Measurements from ENCODE around the gene AMER3.

AMER3 gene

GRCh38 chr2:130764035-130764820 lies 8.9 kb downstream of the AMER3 start:
- Histone ChIP-seq H3K4ac (ENCODE audit: low read depth in 1 of 2, low read length in 2 of 2) (no peak overlapping the region), H3K27ac (ENCODE audit: low read length, poor library complexity, severe bottlenecking) (no peak overlapping the region), H3K18ac (ENCODE audit: low read depth in 1 of 2, low read length in 2 of 2) (no peak overlapping the region), H2BK5ac (ENCODE audit: low read depth, low read length, poor library complexity, severe bottlenecking) (no peak overlapping the region), H2BK120ac (ENCODE audit: low read depth, low read length) (no peak overlapping the region), H3K36me3 (ENCODE audit: control insufficient read depth in 1 of 2, insufficient read depth in 2 of 2, low read depth in 1 of 2, low read length in 2 of 2) (no peaks in the 10 kb centered on the region), H3K4me1 (ENCODE audit: control insufficient read depth, insufficient read depth, low read depth, low read length) (peaks cover 1% of the 10 kb centered on the region), H2BK15ac (ENCODE audit: low read depth, poor library complexity, severe bottlenecking) (no peak overlapping the region), H2BK12ac (ENCODE audit: low read length in 2 of 2) (no peak overlapping the region), H3K4me2 (ENCODE audit: low read length, poor library complexity, severe bottlenecking) (no peak overlapping the region), H2AFZ (ENCODE audit: low read depth, low read length) (no peak overlapping the region), H4K91ac (ENCODE audit: low read length) (no peak overlapping the region), H4K8ac (ENCODE audit: low read length) (no peak overlapping the region), H3K9me3 (ENCODE audit: control insufficient read depth, low read length) (no peaks in the 10 kb centered on the region), H3K4me3 (ENCODE audit: insufficient read depth in 1 of 2, low read depth in 1 of 2, low read length in 2 of 2) (no peak overlapping the region), H3K14ac (ENCODE audit: low read length in 2 of 2) (no peak overlapping the region), H3K79me1 (replicated peaks; ENCODE audit: low read length, poor library complexity, severe bottlenecking) (no peaks in the 10 kb centered on the region), H3K9ac (ENCODE audit: low read length) (no peak overlapping the region), H3K27me3 (ENCODE audit: control insufficient read depth in 1 of 2, insufficient read depth in 1 of 2, low read length in 2 of 2) (peaks cover 0 to 17% of the 10 kb centered on the region in 2 experiments), H3K23ac (ENCODE audit: low read length in 2 of 2) (no peak overlapping the region), H2AK5ac (ENCODE audit: low read length, severe bottlenecking) (no peak overlapping the region)
- DNase-seq: no peak
- 79% methylated on average over 15 of the region's 15 CpGs for WGBS

GRCh38 chr2:130764821-130765115 lies 9.4 kb downstream of the AMER3 start:
- no peak overlapping the region for H2BK120ac ChIP-seq (ENCODE audit: low read depth, low read length)
- WGBS: 93% methylated on average over 3 of the region's 5 CpGs
- no peak for DNase-seq
- H3K27me3 ChIP-seq (ENCODE audit: control insufficient read depth in 1 of 2, insufficient read depth in 1 of 2, low read length in 2 of 2): peaks cover 0 to 21% of the 10 kb centered on the region in 2 experiments
- H3K4me1 ChIP-seq (ENCODE audit: control insufficient read depth, insufficient read depth, low read depth, low read length): peaks cover 1% of the 10 kb centered on the region
- H3K14ac ChIP-seq (ENCODE audit: low read length in 2 of 2): no peak overlapping the region
- no peaks in the 10 kb centered on the region for H3K36me3 ChIP-seq (ENCODE audit: control insufficient read depth in 1 of 2, insufficient read depth in 2 of 2, low read depth in 1 of 2, low read length in 2 of 2)
- no peak overlapping the region for H2AK5ac ChIP-seq (ENCODE audit: low read length, severe bottlenecking)
- no peak overlapping the region for H3K4me2 ChIP-seq (ENCODE audit: low read length, poor library complexity, severe bottlenecking)
- no peak overlapping the region for H2BK12ac ChIP-seq (ENCODE audit: low read length in 2 of 2)
- H4K8ac ChIP-seq (ENCODE audit: low read length): no peak overlapping the region
- no peak overlapping the region for H3K27ac ChIP-seq (ENCODE audit: low read length, poor library complexity, severe bottlenecking)
- no peak overlapping the region for H2BK5ac ChIP-seq (ENCODE audit: low read depth, low read length, poor library complexity, severe bottlenecking)
- H2BK15ac ChIP-seq (ENCODE audit: low read depth, poor library complexity, severe bottlenecking): no peak overlapping the region
- no peaks in the 10 kb centered on the region for H3K79me1 ChIP-seq (replicated peaks; ENCODE audit: low read length, poor library complexity, severe bottlenecking)
- no peak overlapping the region for H4K91ac ChIP-seq (ENCODE audit: low read length)
- no peak overlapping the region for H3K23ac ChIP-seq (ENCODE audit: low read length in 2 of 2)
- H3K4me3 ChIP-seq (ENCODE audit: insufficient read depth in 1 of 2, low read depth in 1 of 2, low read length in 2 of 2): no peak overlapping the region
- no peak overlapping the region for H3K9ac ChIP-seq (ENCODE audit: low read length)
- no peak overlapping the region for H3K4ac ChIP-seq (ENCODE audit: low read depth in 1 of 2, low read length in 2 of 2)
- no peak overlapping the region for H2AFZ ChIP-seq (ENCODE audit: low read depth, low read length)
- no peaks in the 10 kb centered on the region for H3K9me3 ChIP-seq (ENCODE audit: control insufficient read depth, low read length)
- no peak overlapping the region for H3K18ac ChIP-seq (ENCODE audit: low read depth in 1 of 2, low read length in 2 of 2)

GRCh38 chr2:130765464-130765863 lies 10.1 kb downstream of the AMER3 start:
- Histone ChIP-seq H2BK120ac (ENCODE audit: low read depth, low read length) (no peak overlapping the region), H3K4me1 (ENCODE audit: control insufficient read depth, insufficient read depth, low read depth, low read length) (no peaks in the 10 kb centered on the region), H3K9ac (ENCODE audit: low read length) (no peak overlapping the region), H3K4me2 (ENCODE audit: low read length, poor library complexity, severe bottlenecking) (no peak overlapping the region), H2BK15ac (ENCODE audit: low read depth, poor library complexity, severe bottlenecking) (no peak overlapping the region), H2AK5ac (ENCODE audit: low read length, severe bottlenecking) (no peak overlapping the region), H3K27ac (ENCODE audit: low read length, poor library complexity, severe bottlenecking) (no peak overlapping the region), H3K4ac (ENCODE audit: low read depth in 1 of 2, low read length in 2 of 2) (no peak overlapping the region), H3K36me3 (ENCODE audit: control insufficient read depth in 1 of 2, insufficient read depth in 2 of 2, low read depth in 1 of 2, low read length in 2 of 2) (no peaks in the 10 kb centered on the region), H2AFZ (ENCODE audit: low read depth, low read length) (no peak overlapping the region), H3K23ac (ENCODE audit: low read length in 2 of 2) (no peak overlapping the region), H2BK5ac (ENCODE audit: low read depth, low read length, poor library complexity, severe bottlenecking) (no peak overlapping the region), H3K79me1 (replicated peaks; ENCODE audit: low read length, poor library complexity, severe bottlenecking) (no peaks in the 10 kb centered on the region), H4K8ac (ENCODE audit: low read length) (no peak overlapping the region), H3K27me3 (ENCODE audit: control insufficient read depth in 1 of 2, insufficient read depth in 1 of 2, low read length in 2 of 2) (peaks cover 0 to 19% of the 10 kb centered on the region in 2 experiments), H3K18ac (ENCODE audit: low read depth in 1 of 2, low read length in 2 of 2) (no peak overlapping the region), H2BK12ac (ENCODE audit: low read length in 2 of 2) (no peak overlapping the region), H3K14ac (ENCODE audit: low read length in 2 of 2) (no peak overlapping the region), H3K4me3 (ENCODE audit: insufficient read depth in 1 of 2, low read depth in 1 of 2, low read length in 2 of 2) (no peak overlapping the region), H4K91ac (ENCODE audit: low read length) (no peak overlapping the region), H3K9me3 (ENCODE audit: control insufficient read depth, low read length) (no peaks in the 10 kb centered on the region)
- WGBS: 78% methylated on average over 6 of the region's 6 CpGs
- DNase-seq: no peak

GRCh38 chr2:130766037-130766436 lies 10.7 kb downstream of the AMER3 start:
- no peak overlapping the region for H3K4ac ChIP-seq (ENCODE audit: low read depth in 1 of 2, low read length in 2 of 2)
- no peak overlapping the region for H3K23ac ChIP-seq (ENCODE audit: low read length in 2 of 2)
- no peak overlapping the region for H2BK5ac ChIP-seq (ENCODE audit: low read depth, low read length, poor library complexity, severe bottlenecking)
- no peaks in the 10 kb centered on the region for H3K36me3 ChIP-seq (ENCODE audit: control insufficient read depth in 1 of 2, insufficient read depth in 2 of 2, low read depth in 1 of 2, low read length in 2 of 2)
- H3K4me2 ChIP-seq (ENCODE audit: low read length, poor library complexity, severe bottlenecking): no peak overlapping the region
- DNase-seq: no peak
- no peak overlapping the region for H3K18ac ChIP-seq (ENCODE audit: low read depth in 1 of 2, low read length in 2 of 2)
- H4K91ac ChIP-seq (ENCODE audit: low read length): no peak overlapping the region
- no peak overlapping the region for H2AFZ ChIP-seq (ENCODE audit: low read depth, low read length)
- H2BK15ac ChIP-seq (ENCODE audit: low read depth, poor library complexity, severe bottlenecking): no peak overlapping the region
- H3K79me1 ChIP-seq (replicated peaks; ENCODE audit: low read length, poor library complexity, severe bottlenecking): no peaks in the 10 kb centered on the region
- H2AK5ac ChIP-seq (ENCODE audit: low read length, severe bottlenecking): no peak overlapping the region
- no peak overlapping the region for H3K27ac ChIP-seq (ENCODE audit: low read length, poor library complexity, severe bottlenecking)
- H3K27me3 ChIP-seq (ENCODE audit: control insufficient read depth in 1 of 2, insufficient read depth in 1 of 2, low read length in 2 of 2): peaks cover 0 to 16% of the 10 kb centered on the region in 2 experiments
- H2BK120ac ChIP-seq (ENCODE audit: low read depth, low read length): no peak overlapping the region
- H4K8ac ChIP-seq (ENCODE audit: low read length): no peak overlapping the region
- 88% methylated on average over 7 of the region's 7 CpGs for WGBS
- no peak overlapping the region for H3K14ac ChIP-seq (ENCODE audit: low read length in 2 of 2)
- no peaks in the 10 kb centered on the region for H3K4me1 ChIP-seq (ENCODE audit: control insufficient read depth, insufficient read depth, low read depth, low read length)
- no peak overlapping the region for H2BK12ac ChIP-seq (ENCODE audit: low read length in 2 of 2)
- H3K9me3 ChIP-seq (ENCODE audit: control insufficient read depth, low read length): no peaks in the 10 kb centered on the region
- H3K4me3 ChIP-seq (ENCODE audit: insufficient read depth in 1 of 2, low read depth in 1 of 2, low read length in 2 of 2): no peak overlapping the region
- H3K9ac ChIP-seq (ENCODE audit: low read length): no peak overlapping the region
